PC-9 (cell line): ENCODE measurements around the gene MFSD6. TPM values are rescaled to one million over a fixed set of nuclear protein-coding genes. Genes with fewer than 3 reads are reported as not detected.

ENCODE experiments used
- BruUV-seq: library from RNA; stranded (reverse); fragments of 400-500 nt; replicated peaks from 2 replicates; lab custom pipeline; 2021; lab: Mats Ljungman, UMichigan
- CTCF ChIA-PET: fragments of 300-600 bp; sonication (Branson Sonifier 250); formaldehyde crosslinking; loops from one replicate; lab custom pipeline; 2022; ENCODE audit warnings: antibody characterized with exemption; lab: Charles Lee
- POLR2A ChIA-PET: fragments of 300-600 bp; sonication (Branson Sonifier 250); formaldehyde crosslinking; loops from one replicate; lab custom pipeline; 2022; ENCODE audit warnings: antibody characterized with exemption; ENCODE audit not compliant: unreplicated experiment; lab: Charles Lee
- DNase-seq, 2 experiments: peaks; one replicate each; pipeline versions ENCODE4 v3.0.0 to v3.0.0-alpha.2; 2015 to 2022; ENCODE audit warnings: mixed read lengths in 1 of 2
- H2AFZ ChIP-seq: fragments of 200-600 bp; sonication (generic); 2 replicates; pipeline ENCODE4 v1.8.1; 2017; ENCODE audit warnings: antibody characterized with exemption
- H3F3A ChIP-seq: fragments of 200-600 bp; sonication (generic); 2 replicates; pipeline ENCODE4 v1.8.1; 2017; ENCODE audit warnings: antibody characterized with exemption, mild to moderate bottlenecking, low read depth; ENCODE audit not compliant: insufficient read depth
- H3K27ac ChIP-seq: fragments of 200-600 bp; sonication (generic); 2 replicates; pipeline ENCODE4 v1.6.1; 2016; ENCODE audit warnings: mixed run types
- H3K27me3 ChIP-seq: fragments of 200-600 bp; sonication (generic); 2 replicates; pipeline ENCODE4 v1.6.1; 2016; ENCODE audit warnings: low read depth, mixed run types; ENCODE audit not compliant: insufficient read depth
- H3K36me3 ChIP-seq: fragments of 200-600 bp; sonication (generic); 2 replicates; pipeline ENCODE4 v1.6.1; 2016; ENCODE audit warnings: low read depth, mixed run types
- H3K4me1 ChIP-seq: fragments of 200-600 bp; sonication (generic); replicated peaks from 2 replicates; pipeline ENCODE4 v1.6.1; 2016; ENCODE audit warnings: mixed run types; ENCODE audit not compliant: insufficient read depth
- H3K4me2 ChIP-seq: fragments of 200-600 bp; sonication (generic); 2 replicates; pipeline ENCODE4 v1.6.1; 2017; ENCODE audit warnings: mixed run types
- H3K4me3 ChIP-seq: fragments of 200-600 bp; sonication (generic); 2 replicates; pipeline ENCODE4 v1.6.1; 2016; ENCODE audit warnings: mixed run types
- H3K79me2 ChIP-seq: fragments of 200-600 bp; sonication (generic); 2 replicates; pipeline ENCODE4 v1.6.1; 2017; ENCODE audit warnings: low read depth, mixed run types
- H3K9me2 ChIP-seq: fragments of 200-600 bp; sonication (generic); 2 replicates; pipeline ENCODE4 v1.8.1; 2017; ENCODE audit warnings: mild to moderate bottlenecking; ENCODE audit not compliant: insufficient read depth
- H3K9me3 ChIP-seq: fragments of 200-600 bp; sonication (generic); 2 replicates; pipeline ENCODE4 v1.8.1; 2016; ENCODE audit warnings: low read depth; ENCODE audit not compliant: insufficient read depth
- H4K20me1 ChIP-seq: fragments of 200-600 bp; sonication (generic); 2 replicates; pipeline ENCODE4 v1.8.1; 2017; ENCODE audit not compliant: insufficient read depth
- CTCF ChIP-seq: fragments of 200-600 bp; sonication (generic); conservative IDR thresholded peaks from 2 replicates; pipeline ENCODE4 v1.6.1; 2017; ENCODE audit warnings: mixed run types, antibody characterized with exemption, mild to moderate bottlenecking, moderate library complexity
- EZH2 ChIP-seq: fragments of 200-600 bp; sonication (generic); IDR thresholded peaks from 2 replicates; pipeline ENCODE4 v1.8.0; 2017; ENCODE audit warnings: antibody characterized with exemption, low read depth
- intact Hi-C: fragments of 100-400 bp; cut with micrococcal nuclease; formaldehyde crosslinking; loops from one replicate; pipeline ENCODE4 v1.10.0; 2022; ENCODE audit not compliant: unreplicated experiment
- total RNA-seq: library from RNA; stranded (reverse); gene quantifications from 2 replicates; pipeline ENCODE4 v1.2.3, GENCODE V29; 2021

Gene MFSD6
- total RNA-seq, 1 experiment from 2014 or later = 15.6 TPM

GRCh38 chr2:190412966-190413365 is 4.8 kb downstream of the MFSD6 start:
- DNase-seq = no peak
- Histone ChIP-seq H2AFZ (no peak overlapping the region), H3K4me1 (peaks cover 10% of the 10 kb centered on the region), H3K36me3 (no peaks in the 10 kb centered on the region), H3K4me2 (no peak overlapping the region), H3K9me2 (no peaks in the 10 kb centered on the region), H4K20me1 (no peaks in the 10 kb centered on the region), H3F3A (no peaks in the 10 kb centered on the region), H3K27ac (no peak overlapping the region), H3K4me3 (no peak overlapping the region), H3K9me3 (no peaks in the 10 kb centered on the region), H3K79me2 (no peaks in the 10 kb centered on the region), H3K27me3 (no peaks in the 10 kb centered on the region)
- ChIA-PET CTCF (interaction anchor here (0.6 kb wide), 1 partner anchor 172 kb away, joined by 3 read pairs; no protein-coding TSS in a partner anchor), POLR2A (no interaction called here)
- BruUV-seq = no TSS peak
- TF ChIP-seq CTCF = no peak
- intact Hi-C loops = loop anchor here (10.0 kb wide), 1 partner anchor 52 kb away; no protein-coding TSS in a partner anchor

DNA sequence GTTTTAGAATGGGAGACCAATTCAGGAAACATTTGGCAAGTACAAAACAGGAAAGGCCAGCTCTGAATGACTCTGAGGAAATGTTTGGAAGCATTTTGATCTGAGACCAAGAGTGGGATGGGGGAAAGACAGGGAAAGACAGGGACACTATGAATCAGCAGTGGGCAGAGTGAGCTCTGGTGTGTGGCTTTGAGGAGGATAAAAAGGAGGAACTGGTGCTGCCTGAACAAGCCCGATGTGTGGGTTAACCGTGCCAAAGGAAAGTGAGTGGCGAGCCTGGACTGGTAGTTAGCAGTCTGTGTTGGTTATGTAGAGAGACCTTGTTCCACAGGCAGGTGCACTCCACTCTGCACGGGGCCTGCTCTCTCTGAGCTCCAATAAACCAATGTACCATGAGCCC is 5.3 kb downstream of the MFSD6 start:
- no peak for DNase-seq
- H3K4me3 ChIP-seq = no peak overlapping the region
- no peak for TF ChIP-seq CTCF
- TF ChIP-seq EZH2 = no peak
- intact Hi-C loops = loop anchor here (10.0 kb wide), 1 partner anchor 51 kb away; no protein-coding TSS in a partner anchor
- CTCF ChIA-PET = interaction anchor here (0.6 kb wide), 1 partner anchor 171 kb away, joined by 3 read pairs; no protein-coding TSS in a partner anchor
- no peak overlapping the region for H3K4me2 ChIP-seq
- H3K27me3 ChIP-seq = no peaks in the 10 kb centered on the region
- H3K9me3 ChIP-seq = no peaks in the 10 kb centered on the region
- H3K79me2 ChIP-seq = no peaks in the 10 kb centered on the region
- peaks cover 10% of the 10 kb centered on the region for H3K4me1 ChIP-seq
- H4K20me1 ChIP-seq = no peaks in the 10 kb centered on the region
- H3K27ac ChIP-seq = no peak overlapping the region
- no peaks in the 10 kb centered on the region for H3K9me2 ChIP-seq
- H3K36me3 ChIP-seq = no peaks in the 10 kb centered on the region
- no TSS peak for BruUV-seq
- no peaks in the 10 kb centered on the region for H3F3A ChIP-seq
- POLR2A ChIA-PET = no interaction called here
- H2AFZ ChIP-seq = no peak overlapping the region

- no peak for DNase-seq
- H2AFZ ChIP-seq = no peak overlapping the region
- H3F3A ChIP-seq = 0 out of 2 replicates have a peak, but pooled peaks cover 3% of the 10 kb centered on the region
- TF ChIP-seq EZH2 (no peak), CTCF (no peak)
- no peaks in the 10 kb centered on the region for H3K4me1 ChIP-seq
- H3K4me2 ChIP-seq = no peak overlapping the region
- POLR2A ChIA-PET = interaction anchor here (0.6 to 0.8 kb wide), 2 partner anchors 176 to 458 kb away, joined by 5 read pairs; no protein-coding TSS in a partner anchor
- CTCF ChIA-PET = no interaction called here
- no peak overlapping the region for H3K4me3 ChIP-seq
- no peak overlapping the region for H3K27ac ChIP-seq
- H3K9me3 ChIP-seq = no peaks in the 10 kb centered on the region
- no peaks in the 10 kb centered on the region for H3K9me2 ChIP-seq
- no peaks in the 10 kb centered on the region for H4K20me1 ChIP-seq
- no peaks in the 10 kb centered on the region for H3K79me2 ChIP-seq
- no peaks in the 10 kb centered on the region for H3K36me3 ChIP-seq
- intact Hi-C loops = loop anchor here (10.0 kb wide), 1 partner anchor 50 kb away; no protein-coding TSS in a partner anchor
- BruUV-seq = no TSS peak
- no peaks in the 10 kb centered on the region for H3K27me3 ChIP-seq
Observed at GRCh38 chr2:190415251-190415650, 7.1 kb downstream of the MFSD6 start.
